Measurements from ENCODE around the gene SLC39A11.

SLC39A11 gene

GRCh38 chr17:72952220-72952619 lies 140.3 kb downstream of the SLC39A11 start:
- no peak for DNase-seq (ENCODE audit: low spot score)
- Histone ChIP-seq H3K27ac (no peak overlapping the region), H3K4me3 (no peak overlapping the region)
- TF ChIP-seq CTCF (IDR thresholded peaks at IDR 0.05) = no peak

GRCh38 chr17:72950242-72950931 lies 142.1 kb downstream of the SLC39A11 start:
- DNase-seq (ENCODE audit: low spot score) = no peak
- Histone ChIP-seq H3K27ac (no peak overlapping the region), H3K4me3 (no peak overlapping the region)
- no peak for TF ChIP-seq CTCF (IDR thresholded peaks at IDR 0.05)

GRCh38 chr17:72948115-72948514 lies 144.4 kb downstream of the SLC39A11 start:
- no peak overlapping the region for H3K27ac ChIP-seq
- DNase-seq (ENCODE audit: low spot score) = no peak
- no peak overlapping the region for H3K4me3 ChIP-seq
- TF ChIP-seq CTCF (IDR thresholded peaks at IDR 0.05) = no peak

GRCh38 chr17:72947475-72947874 lies 145.0 kb downstream of the SLC39A11 start:
- TF ChIP-seq CTCF (IDR thresholded peaks at IDR 0.05) = no peak
- Histone ChIP-seq H3K4me3 (no peak overlapping the region), H3K27ac (no peak overlapping the region)
- no peak for DNase-seq (ENCODE audit: low spot score)

- Histone ChIP-seq H3K27ac (no peak overlapping the region), H3K4me3 (no peak overlapping the region)
- no peak for DNase-seq (ENCODE audit: low spot score)
- TF ChIP-seq CTCF (IDR thresholded peaks at IDR 0.05) = no peak
These were observed 145.8 kb downstream of the SLC39A11 start for GRCh38 chr17:72946696-72947095.

- no peak overlapping the region for H3K27ac ChIP-seq
- H3K4me3 ChIP-seq = no peak overlapping the region
- no peak for TF ChIP-seq CTCF (IDR thresholded peaks at IDR 0.05)
- no peak for DNase-seq (ENCODE audit: low spot score)
These were observed 146.3 kb downstream of the SLC39A11 start for GRCh38 chr17:72946156-72946555.

- Histone ChIP-seq H3K4me3 (no peak overlapping the region), H3K27ac (no peak overlapping the region)
- no peak for DNase-seq (ENCODE audit: low spot score)
- TF ChIP-seq CTCF (IDR thresholded peaks at IDR 0.05) = no peak
These were observed 147.0 kb downstream of the SLC39A11 start for GRCh38 chr17:72945473-72945872.

Data from coronary artery (tissue), 2 donors.